H9 (cell line): Measurements from ENCODE around the gene EEF1G. TPM values are rescaled to one million over a fixed set of nuclear protein-coding genes. Genes with fewer than 3 reads are reported as not detected.

Source experiments
- DNase-seq: peaks from one replicate; pipeline ENCODE4 v3.0.0-alpha.2; 2017
- H2AFZ ChIP-seq: one replicate; pipeline ENCODE4 v1.6.1; 2013; ENCODE audit warnings: mild to moderate bottlenecking, low read length, control low read depth, moderate library complexity
- H2AK5ac ChIP-seq: 2 replicates; pipeline ENCODE4 v1.6.1; 2013; ENCODE audit warnings: low read length, control low read depth, mixed read lengths; ENCODE audit not compliant: insufficient read length
- H2BK120ac ChIP-seq: one replicate; pipeline ENCODE4 v1.6.1; 2013; ENCODE audit warnings: low read depth, mild to moderate bottlenecking, low read length, control low read depth, inconsistent platforms; ENCODE audit not compliant: poor library complexity, severe bottlenecking
- H2BK12ac ChIP-seq: 2 replicates; pipeline ENCODE4 v1.6.1; 2013; ENCODE audit warnings: low read length, control low read depth, mixed read lengths, low read depth; ENCODE audit not compliant: insufficient read length
- H2BK15ac ChIP-seq: 2 replicates; pipeline ENCODE4 v1.6.1; 2013; ENCODE audit warnings: low read depth, low read length, control low read depth
- H2BK20ac ChIP-seq: one replicate; pipeline ENCODE4 v1.6.1; 2013; ENCODE audit warnings: low read depth, mild to moderate bottlenecking, low read length, control low read depth, inconsistent platforms; ENCODE audit not compliant: poor library complexity, severe bottlenecking
- H2BK5ac ChIP-seq: 2 replicates; pipeline ENCODE4 v1.6.1; 2013; ENCODE audit warnings: low read length, control low read depth, mixed read lengths; ENCODE audit not compliant: insufficient read length
- H3K14ac ChIP-seq: 2 replicates; pipeline ENCODE4 v1.6.1; 2013; ENCODE audit warnings: low read length, control low read depth; ENCODE audit not compliant: insufficient read depth
- H3K18ac ChIP-seq: 2 replicates; pipeline ENCODE4 v1.6.1; 2013; ENCODE audit warnings: low read depth, mild to moderate bottlenecking, mixed read lengths, low read length, control low read depth; ENCODE audit not compliant: insufficient read length
- H3K23ac ChIP-seq: 2 replicates; pipeline ENCODE4 v1.6.1; 2013; ENCODE audit warnings: low read length, control low read depth, mixed read lengths, low read depth; ENCODE audit not compliant: insufficient read length
- H3K23me2 ChIP-seq: 2 replicates; pipeline ENCODE4 v1.6.1; 2013; ENCODE audit warnings: low read depth, mild to moderate bottlenecking, mixed read lengths, low read length, control low read depth; ENCODE audit not compliant: insufficient read length, poor library complexity, severe bottlenecking
- H3K27ac ChIP-seq: 2 replicates; pipeline ENCODE4 v1.5.1; 2013; ENCODE audit warnings: low read length, control low read depth, mixed read lengths, low read depth; ENCODE audit not compliant: insufficient read length
- H3K27me3 ChIP-seq: 2 replicates; pipeline ENCODE4 v1.6.1; 2013; ENCODE audit warnings: low read length, control low read depth, inconsistent platforms; ENCODE audit not compliant: insufficient read depth
- H3K4ac ChIP-seq: 2 replicates; pipeline ENCODE4 v1.6.1; 2013; ENCODE audit warnings: low read depth, mild to moderate bottlenecking, control low read depth, inconsistent platforms, low read length, moderate library complexity
- H3K4me1 ChIP-seq: 2 replicates; pipeline ENCODE4 v1.6.1; 2013; ENCODE audit warnings: low read length, control low read depth, inconsistent platforms; ENCODE audit not compliant: insufficient read depth
- H3K4me2 ChIP-seq: 2 replicates; pipeline ENCODE4 v1.6.1; 2013; ENCODE audit warnings: low read length, control low read depth, mixed read lengths; ENCODE audit not compliant: insufficient read length, insufficient read depth
- H3K56ac ChIP-seq: 2 replicates; pipeline ENCODE4 v1.6.1; 2013; ENCODE audit warnings: low read depth, mild to moderate bottlenecking, mixed read lengths, low read length, control low read depth; ENCODE audit not compliant: insufficient read length
- H3K79me1 ChIP-seq: 2 replicates; pipeline ENCODE4 v1.6.1; 2013; ENCODE audit warnings: low read depth, mild to moderate bottlenecking, moderate library complexity, low read length, control low read depth, inconsistent platforms; ENCODE audit not compliant: insufficient read depth, poor library complexity, severe bottlenecking
- H3K79me2 ChIP-seq: 2 replicates; pipeline ENCODE4 v1.6.1; 2013; ENCODE audit warnings: low read length, control low read depth, inconsistent platforms; ENCODE audit not compliant: insufficient read depth
- H3K9ac ChIP-seq: 2 replicates; pipeline ENCODE4 v1.6.1; 2013; ENCODE audit warnings: low read length, control low read depth, mixed read lengths; ENCODE audit not compliant: insufficient read length; ENCODE audit errors: extremely low read depth
- H3K9me3 ChIP-seq: one replicate; pipeline ENCODE4 v1.6.1; 2013; ENCODE audit warnings: low read depth, low read length, inconsistent platforms; ENCODE audit not compliant: control insufficient read depth
- H3T11ph ChIP-seq: one replicate; pipeline ENCODE4 v1.6.1; 2013; ENCODE audit warnings: mild to moderate bottlenecking, low read length, control low read depth, inconsistent platforms
- H4K20me1 ChIP-seq: one replicate; pipeline ENCODE4 v1.6.1; 2013; ENCODE audit not compliant: control insufficient read depth, insufficient read length, insufficient read depth
- H4K5ac ChIP-seq: 2 replicates; pipeline ENCODE4 v1.6.1; 2013; ENCODE audit warnings: low read depth, mild to moderate bottlenecking, mixed read lengths, low read length, control low read depth; ENCODE audit not compliant: insufficient read length
- H4K8ac ChIP-seq: replicated peaks from 2 replicates; pipeline ENCODE4 v1.6.1; 2013; ENCODE audit warnings: low read length, control low read depth, mixed read lengths, low read depth; ENCODE audit not compliant: insufficient read length
- H4K91ac ChIP-seq: 2 replicates; pipeline ENCODE4 v1.6.1; 2013; ENCODE audit warnings: low read depth, mild to moderate bottlenecking, moderate library complexity, mixed read lengths, low read length, control low read depth; ENCODE audit not compliant: insufficient read length
- H3K27ac Mint-ChIP-seq, 3 experiments: 2 replicates in 2 of 3; 3 replicates in 1 of 3; pipeline ENCODE4 v1.8.0; 2020 to 2021; ENCODE audit warnings: mixed read lengths in 3 of 3, mild to moderate bottlenecking in 1 of 3, moderate library complexity in 1 of 3
- H3K27me3 Mint-ChIP-seq: 2 replicates; pipeline ENCODE4 v1.8.0; 2021; ENCODE audit warnings: low read depth, mild to moderate bottlenecking, moderate library complexity, mixed read lengths
- H3K36me3 Mint-ChIP-seq, 3 experiments: 2 replicates in 2 of 3; 3 replicates in 1 of 3; pipeline ENCODE4 v1.8.0; 2020 to 2021; ENCODE audit warnings: low read depth in 3 of 3, mixed read lengths in 3 of 3; ENCODE audit not compliant: insufficient read depth in 1 of 3
- H3K4me1 Mint-ChIP-seq, 2 experiments: 2 replicates each; pipeline ENCODE4 v1.8.0; 2020; ENCODE audit warnings: mixed read lengths in 2 of 2
- H3K4me3 Mint-ChIP-seq, 2 experiments: 2 replicates in 1 of 2; 3 replicates in 1 of 2; pipeline ENCODE4 v1.8.0; 2020 to 2021; ENCODE audit warnings: mild to moderate bottlenecking in 2 of 2, mixed read lengths in 2 of 2, moderate library complexity in 1 of 2
- H3K9me3 Mint-ChIP-seq, 2 experiments: 2 replicates in 1 of 2; 3 replicates in 1 of 2; pipeline ENCODE4 v1.8.0; 2020; ENCODE audit warnings: mild to moderate bottlenecking in 2 of 2, mixed read lengths in 2 of 2, moderate library complexity in 1 of 2
- WGBS: extraction: QIAGEN DNeasy Blood & Tissue Kit; methylation state at CpG from one replicate; pipeline ENCODE4 v1.1.7; 2013; ENCODE audit warnings: missing lambda C conversion rate, low lambda C conversion rate, mixed read lengths; ENCODE audit not compliant: insufficient read length; ENCODE audit errors: extremely low coverage; 5-methylcytosine and 5-hydroxymethylcytosine counted together
- total RNA-seq: library from RNA; stranded (reverse); gene quantifications from 2 replicates; pipeline ENCODE4 v1.2.1, GENCODE V29; 2021
- TF ChIP-seq, protein P1 (sequence below): fragments of 200-600 bp; sonication (generic); conservative IDR thresholded peaks from 3 replicates; pipeline ENCODE4 v1.8.0; 2021; ENCODE audit warnings: antibody characterized with exemption, mild to moderate bottlenecking

Gene EEF1G
- total RNA-seq, 1 experiment from 2014 or later, result 1,790 TPM

DNA sequence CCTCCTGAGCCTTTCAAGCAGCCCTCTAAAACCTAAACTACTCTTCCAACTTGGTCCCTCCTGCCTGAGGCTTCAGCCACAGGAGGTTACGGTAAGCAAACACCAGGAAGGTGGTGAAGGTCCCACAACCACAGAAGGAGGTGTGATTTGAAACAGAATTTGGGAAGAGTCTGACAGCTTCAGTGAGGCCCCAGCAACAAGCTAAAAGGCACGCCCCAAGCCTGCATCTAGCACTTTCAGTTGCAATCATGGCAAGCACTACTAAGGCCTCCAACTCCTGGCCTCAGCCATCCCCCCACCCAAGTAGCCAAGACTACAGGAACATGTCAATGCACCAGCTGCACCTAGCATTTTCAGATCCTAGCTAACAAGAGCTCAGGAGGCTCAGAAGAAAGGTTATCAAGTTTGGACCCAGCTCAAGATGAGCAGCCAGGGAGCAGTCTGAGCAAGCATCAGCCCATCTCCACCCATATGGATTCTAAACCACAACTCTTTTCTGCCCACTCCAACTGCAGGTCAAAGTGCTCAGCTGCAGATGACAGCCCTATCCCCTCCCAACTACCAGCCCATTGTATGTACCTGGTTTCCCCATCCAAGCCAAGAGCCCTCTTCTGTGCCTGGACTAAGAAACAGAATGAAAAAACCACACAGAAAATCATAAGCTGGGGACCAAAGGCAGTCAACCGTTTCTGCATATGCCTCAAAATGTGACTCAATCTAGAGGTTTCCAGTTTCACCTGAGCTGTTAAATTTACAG is 16.6 kb downstream of the EEF1G start:
- Mint-ChIP-seq H3K27me3 (peaks cover 2% of the 10 kb centered on the region; the same call in 1 of the 2 replicates), H3K4me3 (peak overlapping the region in 1 of 2 experiments; percentile 47; a peak in 2 of 5 replicates), H3K27ac (peak overlapping the region; percentile 93 to 98 (median 96)), H3K36me3 (peaks cover 30 to 68% (median 45%) of the 10 kb centered on the region in 3 experiments), H3K9me3 (no peaks in the 10 kb centered on the region; a peak in 1 of 5 replicates), H3K4me1 (peaks cover 73 to 79% of the 10 kb centered on the region in 2 experiments)
- H3K23me2 ChIP-seq, result no peaks in the 10 kb centered on the region
- H2AK5ac ChIP-seq, result no peak overlapping the region
- H2BK120ac ChIP-seq, result no peak overlapping the region
- no peak overlapping the region for H2BK5ac ChIP-seq
- no peak overlapping the region for H3K23ac ChIP-seq
- no peaks in the 10 kb centered on the region for H3K9me3 ChIP-seq
- H2BK12ac ChIP-seq, result no peak overlapping the region
- no peak overlapping the region for H3K14ac ChIP-seq
- DNase-seq, result no peak
- no peak overlapping the region for H2BK20ac ChIP-seq
- no peak overlapping the region for H4K8ac ChIP-seq
- H4K5ac ChIP-seq, result no peak overlapping the region
- peak overlapping the region; percentile 4 for H3K27ac ChIP-seq
- H2AFZ ChIP-seq, result no peak overlapping the region
- H3K79me2 ChIP-seq, result no peaks in the 10 kb centered on the region
- peak overlapping the region; percentile 43 for H3K18ac ChIP-seq
- H4K20me1 ChIP-seq, result peaks cover 2% of the 10 kb centered on the region
- no peak overlapping the region for H3K4ac ChIP-seq
- WGBS, result no CpG with 5 or more reads among the region's 3 CpGs
- no peak overlapping the region for H4K91ac ChIP-seq
- no peak overlapping the region for H3K56ac ChIP-seq
- TF ChIP-seq, protein P1, sequence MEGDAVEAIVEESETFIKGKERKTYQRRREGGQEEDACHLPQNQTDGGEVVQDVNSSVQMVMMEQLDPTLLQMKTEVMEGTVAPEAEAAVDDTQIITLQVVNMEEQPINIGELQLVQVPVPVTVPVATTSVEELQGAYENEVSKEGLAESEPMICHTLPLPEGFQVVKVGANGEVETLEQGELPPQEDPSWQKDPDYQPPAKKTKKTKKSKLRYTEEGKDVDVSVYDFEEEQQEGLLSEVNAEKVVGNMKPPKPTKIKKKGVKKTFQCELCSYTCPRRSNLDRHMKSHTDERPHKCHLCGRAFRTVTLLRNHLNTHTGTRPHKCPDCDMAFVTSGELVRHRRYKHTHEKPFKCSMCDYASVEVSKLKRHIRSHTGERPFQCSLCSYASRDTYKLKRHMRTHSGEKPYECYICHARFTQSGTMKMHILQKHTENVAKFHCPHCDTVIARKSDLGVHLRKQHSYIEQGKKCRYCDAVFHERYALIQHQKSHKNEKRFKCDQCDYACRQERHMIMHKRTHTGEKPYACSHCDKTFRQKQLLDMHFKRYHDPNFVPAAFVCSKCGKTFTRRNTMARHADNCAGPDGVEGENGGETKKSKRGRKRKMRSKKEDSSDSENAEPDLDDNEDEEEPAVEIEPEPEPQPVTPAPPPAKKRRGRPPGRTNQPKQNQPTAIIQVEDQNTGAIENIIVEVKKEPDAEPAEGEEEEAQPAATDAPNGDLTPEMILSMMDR, result no peak
- no peak overlapping the region for H3T11ph ChIP-seq
- peaks cover 24% of the 10 kb centered on the region; the same call in 1 of the 2 replicates for H3K4me1 ChIP-seq
- no peak overlapping the region for H3K9ac ChIP-seq
- no peak overlapping the region for H3K4me2 ChIP-seq
- no peaks in the 10 kb centered on the region for H3K79me1 ChIP-seq
- no peaks in the 10 kb centered on the region for H3K27me3 ChIP-seq
- H2BK15ac ChIP-seq, result no peak overlapping the region
